ENCODE results near the gene FBLN2. TPM values are rescaled to one million over a fixed set of nuclear protein-coding genes. Genes with fewer than 3 reads are reported as not detected.
"Not testable (repeated sequence)": the region's sequence is repeated elsewhere in the genome, so short reads cannot be mapped to it uniquely, and the experiment has no call there.

The FBLN2 gene
- total RNA-seq, 1 donor from 2014 or later, result not detected

DNA sequence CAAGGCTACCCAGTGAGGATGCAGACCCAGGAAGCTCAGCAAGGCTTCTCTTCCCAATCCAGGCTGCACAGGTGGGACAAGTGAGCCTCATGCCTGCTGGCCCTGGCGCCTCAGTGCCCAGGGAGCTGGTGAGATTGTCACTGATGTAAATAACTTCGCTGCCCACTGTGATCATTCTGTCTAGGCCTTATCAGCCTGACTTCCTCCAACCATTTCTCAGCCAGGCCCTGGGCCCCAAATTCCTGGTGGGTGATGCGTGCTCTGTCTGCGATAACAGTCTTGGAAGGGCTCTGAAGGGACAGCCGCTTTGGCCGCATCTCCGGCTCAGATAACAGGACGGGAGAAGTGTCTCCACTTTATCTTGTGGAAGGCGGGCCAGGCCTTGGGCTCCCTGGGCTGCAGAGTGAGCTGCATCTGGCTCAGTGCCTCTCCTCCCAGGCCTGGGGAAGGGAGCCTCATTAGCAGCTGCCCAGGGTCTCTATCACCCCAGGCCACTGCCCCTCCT lies 2.2 kb upstream of the FBLN2 start:
- intact Hi-C loops (cut with micrococcal nuclease), result loop anchor here (5.0 to 10.0 kb wide), 2 partner anchors 341 to 532 kb away; no protein-coding TSS in a partner anchor

DNA sequence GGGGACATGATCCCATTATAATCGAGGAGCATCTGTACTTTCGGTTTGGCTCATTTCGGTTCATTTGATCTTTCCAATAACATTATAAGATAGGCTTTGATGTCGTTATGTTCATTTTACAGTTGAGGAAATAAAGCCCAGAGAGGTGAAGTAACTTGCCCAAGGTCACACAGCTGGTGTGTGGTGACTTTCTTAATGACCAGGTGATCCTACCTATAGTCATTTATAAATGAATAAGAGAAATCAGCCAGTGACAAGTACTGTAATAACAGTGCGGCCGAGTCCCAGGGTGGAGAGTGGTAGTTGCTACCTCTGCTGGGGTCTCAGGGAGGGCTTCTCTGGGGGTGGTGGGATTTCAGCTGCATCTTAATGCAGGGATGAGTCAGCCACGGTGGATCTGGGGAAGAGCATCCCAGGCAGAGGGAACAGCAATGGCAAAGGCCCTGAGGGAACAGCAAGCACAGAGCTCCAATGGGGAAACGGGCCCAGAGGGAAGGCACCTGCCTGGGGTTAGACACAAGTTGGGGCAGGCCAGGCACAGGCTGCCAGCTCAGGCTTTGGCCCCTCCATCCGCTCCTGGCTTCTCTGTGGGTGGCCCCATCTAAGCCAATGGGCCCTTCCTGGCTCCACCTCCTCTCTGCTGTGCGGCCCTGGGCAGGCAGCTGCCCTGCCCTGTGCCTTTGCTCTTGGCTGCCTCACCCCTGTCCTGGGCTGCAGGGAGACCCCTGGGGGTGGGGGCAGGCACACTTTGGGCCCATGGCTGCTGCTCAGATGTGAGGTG lies 1.1 kb upstream of the FBLN2 start:
- intact Hi-C loops (cut with micrococcal nuclease), result loop anchor here (5.0 to 10.0 kb wide), 2 partner anchors 340 to 533 kb away; no protein-coding TSS in a partner anchor

- intact Hi-C loops (cut with micrococcal nuclease), result loop anchor here (5.0 to 10.0 kb wide), 2 partner anchors 337 to 535 kb away; no protein-coding TSS in a partner anchor
These were observed 898 bp downstream of the FBLN2 start for GRCh38 chr3:13549623-13550422.

DNA sequence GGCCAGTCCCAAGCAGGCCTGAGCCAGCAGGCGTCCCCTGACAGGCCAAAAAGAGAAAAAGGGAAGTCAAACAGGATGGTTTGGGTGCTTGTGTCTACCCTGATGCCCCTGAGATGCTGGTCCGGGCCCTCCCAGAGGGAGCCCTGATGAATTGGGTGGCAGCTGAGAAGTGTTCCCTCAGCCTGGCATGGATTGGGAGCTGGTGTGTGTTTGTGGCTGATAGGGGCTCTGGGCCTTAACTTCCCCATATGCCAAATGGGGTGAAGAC lies 1.4 kb downstream of the FBLN2 start:
- intact Hi-C loops (cut with micrococcal nuclease), result no loop called here

DNA sequence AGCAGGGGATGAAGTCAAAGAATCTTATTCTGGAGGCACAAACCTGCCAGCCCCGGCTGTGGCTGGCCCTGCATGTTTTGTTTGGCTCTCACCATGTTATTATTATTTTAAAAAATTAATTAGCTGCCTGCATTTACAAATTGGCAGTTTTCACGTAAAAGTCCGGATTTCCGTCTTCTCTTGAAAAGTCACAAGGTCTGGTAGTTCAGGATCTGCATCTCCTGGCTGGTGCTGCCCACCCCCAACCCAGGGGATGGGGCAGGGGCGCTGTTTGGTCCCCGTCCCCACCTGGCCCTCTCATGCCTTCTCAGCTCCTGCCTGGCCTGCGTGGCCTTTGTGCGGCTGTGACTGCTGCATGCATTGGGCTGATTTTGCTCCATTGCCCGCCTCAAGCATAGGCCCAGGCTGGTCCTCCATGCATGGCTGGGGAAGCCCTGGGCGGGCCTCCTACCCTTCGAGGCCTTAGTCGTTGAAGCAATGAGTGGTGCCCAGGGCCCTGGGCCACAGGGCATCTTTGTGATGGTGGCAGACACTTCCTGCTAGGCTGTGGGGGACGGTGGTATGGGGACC lies 2.0 kb downstream of the FBLN2 start:
- intact Hi-C loops (cut with micrococcal nuclease), result no loop called here

DNA sequence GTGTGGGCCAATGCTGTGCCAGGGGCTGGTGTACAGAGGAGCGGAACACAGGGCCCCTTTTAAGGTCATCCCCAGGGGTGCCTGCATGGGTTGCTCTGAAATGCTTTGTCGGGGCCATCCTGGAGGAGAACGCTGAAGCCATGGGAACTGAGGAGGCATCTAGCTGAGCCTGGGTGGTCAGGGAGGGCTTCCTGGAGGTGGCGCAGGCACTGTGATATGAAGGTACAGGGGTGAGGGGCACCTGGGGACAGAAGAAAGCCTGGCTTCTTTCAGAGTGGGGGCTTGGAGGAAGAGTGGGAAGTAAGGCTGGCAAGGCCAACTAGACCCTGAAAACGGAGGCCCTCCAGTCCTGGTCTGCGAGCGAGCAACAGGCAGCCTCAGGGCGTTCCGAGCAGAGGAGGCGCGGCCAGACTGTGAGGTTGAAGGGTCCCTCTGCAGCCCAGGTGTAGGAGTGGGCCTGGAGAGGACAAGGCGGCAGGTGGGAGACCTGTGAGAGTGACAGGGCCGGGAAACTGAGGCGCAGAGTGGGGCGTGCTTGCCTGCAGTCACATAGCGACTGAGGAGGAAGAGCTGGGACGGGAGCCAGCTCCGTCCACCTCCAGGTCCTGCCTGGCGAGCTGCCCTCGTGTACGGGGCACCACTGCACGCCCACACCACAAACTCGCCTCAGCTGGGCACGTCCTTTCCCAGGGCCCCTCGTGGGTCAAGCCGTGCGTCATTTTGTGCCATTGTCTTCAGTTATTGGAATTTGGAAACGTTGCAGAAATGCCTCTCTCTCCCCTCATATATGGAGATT lies 4.1 kb downstream of the FBLN2 start:
- intact Hi-C loops (cut with micrococcal nuclease), result no loop called here

DNA sequence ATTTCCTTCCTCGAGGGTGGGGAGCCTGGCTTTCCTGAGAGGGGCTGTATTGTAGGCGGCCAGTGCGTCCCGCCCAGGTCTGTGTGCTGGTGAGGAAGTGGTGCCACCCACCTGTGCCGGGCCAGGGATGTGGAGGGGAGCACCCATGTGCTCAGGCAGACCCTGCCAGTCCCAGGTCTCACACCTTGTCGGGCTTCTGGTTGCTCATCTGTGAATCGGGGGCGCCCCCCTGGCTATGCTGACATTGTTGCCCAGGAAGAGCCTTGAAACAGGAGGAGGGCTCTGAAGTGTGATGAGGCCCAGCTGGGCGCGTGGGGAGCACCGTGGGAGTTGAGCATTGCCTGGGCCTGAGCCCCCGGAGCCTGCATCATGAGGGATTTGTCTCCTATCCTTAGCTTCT lies 4.8 kb downstream of the FBLN2 start:
- intact Hi-C loops (cut with micrococcal nuclease), result no loop called here

DNA sequence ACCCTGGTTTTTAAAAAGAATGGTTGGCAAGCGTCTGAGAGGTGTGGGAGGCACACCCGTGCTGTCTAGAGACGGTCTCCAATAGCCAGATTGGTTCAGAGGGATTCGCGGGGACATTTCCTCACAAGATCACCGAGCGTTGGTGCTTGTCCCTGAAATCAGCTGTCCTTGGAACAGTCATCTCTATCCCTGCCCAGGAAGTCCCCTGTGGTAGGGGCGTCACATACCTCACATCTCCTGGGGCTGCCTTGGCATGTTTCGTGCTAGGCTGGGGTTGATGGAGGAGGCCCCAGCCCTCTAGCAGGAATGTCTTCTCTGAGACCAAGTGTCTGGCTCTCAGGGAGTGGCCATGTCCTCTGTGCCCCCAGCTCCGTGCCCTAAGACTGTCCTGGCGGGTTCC lies 6.8 kb downstream of the FBLN2 start:
- intact Hi-C loops (cut with micrococcal nuclease), result no loop called here

DNA sequence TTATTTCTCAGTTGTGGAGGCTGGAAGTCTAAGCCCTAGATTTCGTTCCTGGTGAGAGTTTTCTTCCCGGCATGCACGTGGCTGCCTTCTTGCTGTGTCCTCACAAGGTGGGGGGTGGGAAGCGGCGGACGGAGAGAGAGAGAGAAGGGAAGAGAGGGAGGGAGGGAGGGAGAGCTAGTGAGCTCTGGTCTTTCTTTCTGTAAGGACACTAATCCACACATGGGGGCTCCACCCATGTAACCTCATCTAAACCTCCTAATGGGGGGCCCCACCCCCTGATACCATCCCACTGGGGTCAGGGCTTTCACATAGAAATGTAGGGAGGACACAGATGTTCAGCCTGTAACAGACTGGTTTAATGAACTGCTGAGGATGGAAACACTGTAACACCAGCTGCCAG lies 7.3 kb downstream of the FBLN2 start:
- intact Hi-C loops (cut with micrococcal nuclease), result no loop called here

- intact Hi-C loops (cut with micrococcal nuclease), result no loop called here
These were observed 8.0 kb downstream of the FBLN2 start for GRCh38 chr3:13556917-13557316.

DNA sequence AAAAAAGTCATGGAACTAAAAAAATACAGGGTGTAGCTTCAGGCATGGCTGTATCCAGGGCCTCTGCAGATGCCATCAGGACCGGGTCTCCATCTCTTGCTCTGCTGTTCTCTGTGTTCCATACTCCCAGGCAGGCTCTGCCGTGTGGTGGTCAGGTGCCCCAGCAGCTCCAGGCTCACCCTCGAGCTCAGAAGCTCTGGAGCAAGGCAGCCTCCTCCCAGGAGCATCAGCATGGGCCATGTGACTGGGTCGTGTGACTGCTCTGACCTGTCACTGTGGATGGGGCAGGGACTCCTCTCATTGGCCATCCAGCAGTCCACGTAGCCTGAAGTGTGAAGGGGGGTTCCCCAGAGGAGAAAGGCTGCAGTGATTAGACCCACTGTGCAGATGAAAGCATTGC lies 8.5 kb downstream of the FBLN2 start:
- intact Hi-C loops (cut with micrococcal nuclease), result no loop called here

- intact Hi-C loops (cut with micrococcal nuclease), result no loop called here
These were observed 9.0 kb downstream of the FBLN2 start for GRCh38 chr3:13557926-13558325.

DNA sequence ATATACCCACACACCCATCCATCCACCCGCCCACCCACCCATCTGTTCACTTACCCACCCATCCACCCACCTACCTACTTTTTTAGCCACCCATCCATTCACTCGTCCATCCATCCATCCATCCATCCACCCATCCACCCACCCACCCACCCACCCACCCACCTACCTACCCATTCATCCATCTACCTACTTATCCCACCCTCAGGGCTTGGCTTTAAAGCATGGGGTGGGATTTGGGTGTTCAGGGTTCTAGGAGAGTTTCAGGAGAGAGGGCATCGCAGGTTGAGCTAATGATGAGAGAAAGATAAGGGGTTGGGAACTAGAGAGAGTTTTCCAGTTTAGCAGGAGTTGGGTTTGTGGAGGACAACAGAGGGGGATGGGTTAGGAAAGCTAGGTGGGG lies 9.7 kb downstream of the FBLN2 start:
- intact Hi-C loops (cut with micrococcal nuclease), result no loop called here

DNA sequence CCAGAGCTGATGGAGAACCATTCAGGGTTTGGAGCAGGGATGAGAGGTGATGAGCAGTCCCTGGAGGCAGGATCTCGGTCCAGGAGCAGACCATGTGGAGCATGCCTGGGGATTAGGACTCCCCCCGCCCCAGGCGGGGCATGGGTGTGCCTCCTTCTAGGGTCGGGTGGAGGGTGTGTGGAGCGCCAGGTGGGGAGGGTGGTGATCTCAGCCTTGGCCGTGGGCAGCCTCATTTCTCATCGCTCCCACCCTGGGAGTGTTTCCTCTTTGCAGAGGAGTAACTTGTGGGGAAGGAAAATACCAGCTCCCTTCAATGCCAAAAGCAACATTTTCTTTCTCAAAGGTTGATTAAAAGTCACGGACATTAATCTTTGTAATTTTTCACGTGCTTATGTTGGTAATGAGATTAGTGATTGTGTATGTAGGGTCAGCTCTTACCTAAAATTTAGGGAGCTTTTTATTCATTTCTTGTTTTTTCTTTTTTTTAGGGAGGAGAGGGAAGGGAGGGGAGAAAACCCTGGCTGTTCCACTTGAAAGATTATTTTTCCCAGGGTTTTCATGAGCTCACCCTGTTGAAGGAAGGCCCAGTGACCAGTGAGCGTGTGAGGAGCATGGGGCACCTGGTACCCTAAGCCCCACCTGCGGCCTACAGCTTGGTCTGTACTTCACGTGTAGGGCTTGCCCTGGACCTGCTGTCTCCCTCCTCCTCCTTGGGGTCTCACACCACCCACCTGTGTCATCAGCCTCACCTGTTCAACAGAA lies 11.0 kb downstream of the FBLN2 start:
- intact Hi-C loops (cut with micrococcal nuclease), result no loop called here

GRCh38 chr3:13561376-13561775 lies 12.5 kb downstream of the FBLN2 start:
- intact Hi-C loops (cut with micrococcal nuclease), result no loop called here

DNA sequence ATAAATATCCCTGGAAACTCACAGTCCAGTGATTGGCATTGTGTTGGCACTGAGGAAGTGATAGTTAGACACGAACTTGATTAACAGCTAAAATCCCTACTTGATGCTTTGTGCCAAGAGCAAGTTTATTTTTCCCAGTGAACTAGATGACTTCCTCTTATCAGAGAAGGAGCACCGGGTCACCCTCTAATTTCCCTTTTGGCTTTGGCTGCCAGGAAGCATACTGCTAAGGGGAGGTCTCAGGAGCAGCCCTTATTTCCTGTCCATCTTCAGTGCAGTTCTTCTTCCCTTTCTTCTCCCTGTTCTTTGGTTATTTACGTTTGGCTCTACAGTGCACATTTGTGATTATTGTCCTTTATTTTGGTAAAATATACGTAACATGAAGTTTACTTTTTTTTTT lies 13.0 kb downstream of the FBLN2 start:
- intact Hi-C loops (cut with micrococcal nuclease), result no loop called here

DNA sequence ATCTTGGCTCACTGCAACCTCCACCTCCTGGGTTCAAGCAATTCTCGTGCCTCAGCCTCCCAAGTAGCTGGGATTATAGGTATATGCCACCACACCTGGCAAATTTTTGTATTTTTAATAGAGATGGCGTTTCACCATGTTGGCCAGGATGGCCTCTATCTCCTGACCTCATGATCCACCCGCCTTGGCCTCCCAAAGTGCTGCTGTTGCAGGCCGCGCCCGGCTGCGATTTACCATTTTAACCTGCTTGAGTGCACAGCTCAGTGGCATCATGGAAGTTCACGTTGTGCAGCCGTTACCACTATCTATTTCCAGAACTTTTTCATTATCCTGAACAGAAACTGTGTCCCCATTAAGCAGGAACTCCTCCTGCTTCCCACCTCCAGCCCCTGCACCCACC lies 13.5 kb downstream of the FBLN2 start:
- intact Hi-C loops (cut with micrococcal nuclease), result not testable (repeated sequence)

DNA sequence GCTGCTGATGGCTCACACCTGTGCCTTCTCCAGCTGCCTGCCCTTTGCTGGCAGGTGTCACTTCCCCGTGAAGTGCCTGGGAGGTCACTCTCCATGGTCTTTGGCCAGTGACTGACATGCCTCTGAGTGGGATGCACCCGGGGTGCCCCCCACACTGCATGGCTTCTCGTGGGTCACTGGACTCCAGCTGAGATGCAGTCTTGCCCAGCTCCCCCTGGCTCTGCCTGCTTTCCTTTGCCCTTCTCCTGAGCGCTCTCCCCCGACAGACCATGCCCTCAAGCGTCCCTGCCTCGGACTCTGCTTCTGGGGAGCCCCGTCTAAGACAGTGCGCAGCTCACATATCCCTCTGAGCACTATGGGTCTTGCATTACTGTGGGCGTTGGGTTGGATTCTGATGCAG lies 14.4 kb downstream of the FBLN2 start:
- intact Hi-C loops (cut with micrococcal nuclease), result no loop called here

DNA sequence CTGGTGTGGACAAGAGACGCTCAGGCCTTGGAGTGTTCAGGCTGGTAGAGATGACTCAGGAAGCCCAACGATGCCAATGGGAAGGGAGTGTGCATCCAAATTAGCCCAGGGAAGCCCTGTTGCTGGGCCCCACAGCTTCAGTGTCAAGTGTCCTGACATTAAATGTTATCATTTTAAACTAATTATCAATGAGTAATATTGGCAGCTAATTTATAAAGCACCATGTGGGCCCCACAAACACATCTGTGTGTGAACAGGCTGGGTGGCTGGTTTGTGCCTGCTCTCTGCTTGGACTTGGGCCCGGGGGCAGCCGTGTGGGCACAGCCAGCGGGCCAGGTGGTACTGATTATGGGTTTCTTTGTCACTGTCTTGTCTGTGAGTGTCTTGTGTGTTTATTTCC lies 15.0 kb downstream of the FBLN2 start:
- intact Hi-C loops (cut with micrococcal nuclease), result no loop called here

DNA sequence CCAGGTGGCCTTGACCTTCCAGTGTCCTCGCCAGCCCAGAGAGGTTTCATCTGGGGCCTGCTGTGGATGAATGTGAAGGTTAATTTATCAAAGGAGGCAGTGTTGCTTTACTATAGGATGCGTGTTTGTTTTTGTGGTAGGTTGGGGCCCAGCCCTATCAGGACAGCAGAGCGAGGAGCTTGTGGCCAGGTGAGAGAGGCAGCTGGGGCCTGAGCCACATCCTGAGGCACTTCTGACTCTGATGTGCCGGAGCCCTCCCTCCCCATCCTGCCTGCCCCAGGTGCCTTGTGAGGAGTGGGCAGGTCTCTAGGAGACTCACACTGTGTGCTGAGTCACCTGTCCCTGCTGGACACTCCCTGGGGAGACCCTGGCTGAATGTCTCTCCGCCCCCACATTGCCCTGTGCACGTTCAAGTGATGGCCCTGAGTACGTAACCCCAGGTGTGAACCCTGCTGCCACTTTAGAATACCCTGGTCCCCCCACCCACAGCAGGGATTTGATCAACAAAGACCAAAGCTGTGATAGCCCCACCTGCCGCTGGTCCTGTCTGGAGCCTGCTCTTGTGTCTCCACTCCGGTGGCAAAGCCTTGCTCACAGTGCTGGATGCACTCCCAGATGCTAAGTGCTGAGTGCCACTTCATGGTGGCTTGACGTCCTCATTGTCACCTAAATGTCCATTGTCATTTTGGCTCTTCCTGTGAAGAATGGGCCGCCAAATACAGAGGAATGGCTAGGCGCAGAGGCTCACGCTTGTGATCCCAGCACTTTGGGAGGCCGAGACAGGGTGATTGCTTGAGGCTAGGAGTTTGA lies 16.0 kb downstream of the FBLN2 start:
- intact Hi-C loops (cut with micrococcal nuclease), result no loop called here

All from T-helper 1 cell treated with Interleukin-12 subunit alpha and Interleukin-12 subunit beta and Interleukin-4 antibody, amounts not matched to agents 30 ng/mL and 1 ng/mL, for 36 hours (primary cell).